Mucosa of descending colon (tissue), 3 donors: ENCODE data around the gene CALML3. TPM values are rescaled to one million over a fixed set of nuclear protein-coding genes. Genes with fewer than 3 reads are reported as not detected.

Experiments used
- ATAC-seq: fragments of 200-7000 bp; cut with Tn5 transposase; one replicate; pipeline ENCODE4 v1.9.1; 2020; ENCODE audit warnings: mild to moderate bottlenecking, moderate library complexity
- DNase-seq, 3 donors: peaks; one replicate each; pipeline ENCODE4 v3.0.0-alpha.2; 2020
- H3K36me3 ChIP-seq: fragments of 200-600 bp; one replicate; pipeline ENCODE4 v1.8.0; 2021; ENCODE audit warnings: low read depth, mild to moderate bottlenecking
- H3K4me1 ChIP-seq: fragments of 200-600 bp; one replicate; pipeline ENCODE4 v1.8.0; 2021; ENCODE audit warnings: low read depth, mild to moderate bottlenecking
- H3K4me3 ChIP-seq: fragments of 200-600 bp; one replicate; pipeline ENCODE4 v1.8.0; 2021; ENCODE audit warnings: mild to moderate bottlenecking
- H3K9me3 ChIP-seq: fragments of 200-600 bp; one replicate; pipeline ENCODE4 v1.8.0; 2021; ENCODE audit warnings: mild to moderate bottlenecking
- intact Hi-C, 2 donors: fragments of 100-400 bp; cut with DNase I in 1 of 2; cut with micrococcal nuclease in 1 of 2; formaldehyde crosslinking; loops; one replicate each; pipeline versions ENCODE4 v1.11.0 to v1.11.1; 2022; cut with DNase I, micrococcal nuclease
- total RNA-seq, 3 donors: library from RNA; stranded (reverse); fragmentation: NEBNext Ultra II Directional in 2 of 3; extraction: Animal tissue kit (Norgen Biotek cat#: 25700) in 2 of 3; gene quantifications; one replicate each; pipeline versions ENCODE4 v1.2.1 to v1.2.4, GENCODE V29; 2021 to 2023
- TF ChIP-seq, protein P1 (sequence below): fragments of 200-600 bp; IDR thresholded peaks from one replicate; pipeline ENCODE4 v1.8.0; 2022; ENCODE audit warnings: antibody characterized with exemption, mild to moderate bottlenecking
- donor health status: DM: no; HTN: no; CAD: no; lungs with moderate emphysema.
- donor health status: DM: no; HTN: no; CAD: no.
- donor health status: DM: no; HTN: yes; CAD: no.

Gene CALML3
- total RNA-seq, 3 donors from 2014 or later: 0.09 to 0.17 TPM; not detected in 1

- intact Hi-C loops: no loop called here
- no peak for ATAC-seq
- no peaks in the 10 kb centered on the region for H3K36me3 ChIP-seq
- H3K9me3 ChIP-seq: no peaks in the 10 kb centered on the region
- peak in 2 of 3 donors; percentile 30 to 44 for DNase-seq
- H3K4me3 ChIP-seq: no peak overlapping the region
- TF ChIP-seq, protein P1, sequence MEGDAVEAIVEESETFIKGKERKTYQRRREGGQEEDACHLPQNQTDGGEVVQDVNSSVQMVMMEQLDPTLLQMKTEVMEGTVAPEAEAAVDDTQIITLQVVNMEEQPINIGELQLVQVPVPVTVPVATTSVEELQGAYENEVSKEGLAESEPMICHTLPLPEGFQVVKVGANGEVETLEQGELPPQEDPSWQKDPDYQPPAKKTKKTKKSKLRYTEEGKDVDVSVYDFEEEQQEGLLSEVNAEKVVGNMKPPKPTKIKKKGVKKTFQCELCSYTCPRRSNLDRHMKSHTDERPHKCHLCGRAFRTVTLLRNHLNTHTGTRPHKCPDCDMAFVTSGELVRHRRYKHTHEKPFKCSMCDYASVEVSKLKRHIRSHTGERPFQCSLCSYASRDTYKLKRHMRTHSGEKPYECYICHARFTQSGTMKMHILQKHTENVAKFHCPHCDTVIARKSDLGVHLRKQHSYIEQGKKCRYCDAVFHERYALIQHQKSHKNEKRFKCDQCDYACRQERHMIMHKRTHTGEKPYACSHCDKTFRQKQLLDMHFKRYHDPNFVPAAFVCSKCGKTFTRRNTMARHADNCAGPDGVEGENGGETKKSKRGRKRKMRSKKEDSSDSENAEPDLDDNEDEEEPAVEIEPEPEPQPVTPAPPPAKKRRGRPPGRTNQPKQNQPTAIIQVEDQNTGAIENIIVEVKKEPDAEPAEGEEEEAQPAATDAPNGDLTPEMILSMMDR: no peak
- peaks cover 6% of the 10 kb centered on the region for H3K4me1 ChIP-seq
These were observed 17.8 kb upstream of the CALML3 start for GRCh38 chr10:5506751-5507648.

DNA sequence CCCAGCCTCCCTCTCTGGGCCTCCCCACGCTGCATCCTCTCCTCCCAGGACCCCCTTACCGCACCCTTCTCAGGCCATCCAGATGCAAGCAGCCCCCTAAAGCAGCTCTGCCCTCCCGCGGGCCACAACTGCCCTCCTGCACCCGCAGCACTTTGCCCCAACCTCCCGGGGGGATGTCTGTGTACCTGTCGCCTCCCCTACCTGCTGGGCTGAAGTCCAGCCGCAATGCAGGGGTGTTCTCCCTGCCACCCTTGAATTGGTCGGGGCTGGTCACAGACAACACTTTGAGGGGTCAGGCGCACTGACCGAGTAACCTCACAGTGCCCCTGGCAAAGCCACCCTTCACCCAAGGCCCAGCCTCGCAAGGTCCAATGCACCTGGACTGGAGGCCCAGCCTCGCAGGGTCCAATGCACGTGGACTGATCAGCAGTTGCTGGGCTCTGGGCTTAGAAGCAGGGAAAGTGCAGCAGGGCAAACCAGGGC is 17.1 kb upstream of the CALML3 start:
- ATAC-seq (no peak), DNase-seq (peak in 2 of 3 donors; percentile 25 to 49)
- no peak overlapping the region for H3K4me3 ChIP-seq
- H3K36me3 ChIP-seq: no peaks in the 10 kb centered on the region
- intact Hi-C loops: no loop called here
- H3K9me3 ChIP-seq: no peaks in the 10 kb centered on the region
- TF ChIP-seq, protein P1: no peak
- peaks cover 4% of the 10 kb centered on the region for H3K4me1 ChIP-seq

DNA sequence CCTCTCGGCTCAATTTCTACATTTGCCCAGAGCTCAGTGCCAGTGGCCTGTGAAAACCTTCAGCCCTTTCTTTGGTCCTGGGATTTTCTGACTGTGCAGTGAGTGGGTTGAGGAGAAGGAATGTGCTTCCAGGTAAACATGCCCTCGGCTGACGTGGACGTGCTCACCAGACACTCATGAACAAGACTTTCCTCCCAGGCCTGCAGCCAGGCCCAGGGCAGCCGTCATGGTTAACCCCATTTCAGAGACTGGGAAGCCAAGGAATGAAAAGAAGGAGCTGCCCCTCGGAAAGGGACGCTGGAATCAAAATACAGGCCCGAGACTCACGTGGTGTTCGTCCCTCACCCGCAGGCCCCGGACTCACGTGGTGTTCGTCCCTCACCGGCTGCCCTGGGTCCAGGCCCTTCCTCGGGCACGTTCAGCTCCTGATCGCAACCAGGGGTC is 16.6 kb upstream of the CALML3 start:
- Histone ChIP-seq H3K9me3 (no peaks in the 10 kb centered on the region), H3K36me3 (no peaks in the 10 kb centered on the region), H3K4me1 (no peaks in the 10 kb centered on the region), H3K4me3 (no peak overlapping the region)
- ATAC-seq (no peak), DNase-seq (peak in 2 of 3 donors; percentile 21 to 39)
- intact Hi-C loops: no loop called here
- TF ChIP-seq, protein P1: no peak

- ATAC-seq: no peak
- no peaks in the 10 kb centered on the region for H3K9me3 ChIP-seq
- TF ChIP-seq, protein P1: no peak
- intact Hi-C loops: no loop called here
- no peaks in the 10 kb centered on the region for H3K4me1 ChIP-seq
- peak in 1 of 3 donors; percentile 4 for DNase-seq
- H3K36me3 ChIP-seq: no peaks in the 10 kb centered on the region
- H3K4me3 ChIP-seq: no peak overlapping the region
These were observed 16.0 kb upstream of the CALML3 start for GRCh38 chr10:5508786-5509185.

GRCh38 chr10:5509236-5509635 is 15.5 kb upstream of the CALML3 start:
- TF ChIP-seq, protein P1: no peak
- H3K36me3 ChIP-seq: no peaks in the 10 kb centered on the region
- ATAC-seq: no peak
- no peaks in the 10 kb centered on the region for H3K4me1 ChIP-seq
- H3K9me3 ChIP-seq: no peaks in the 10 kb centered on the region
- no peak overlapping the region for H3K4me3 ChIP-seq
- intact Hi-C loops: no loop called here
- peak in 2 of 3 donors; percentile 11 to 46 for DNase-seq
